MM.1S (cell line): ENCODE data around the gene GRIN3B.

Source experiments
- DNase-seq: peaks from one replicate; pipeline ENCODE4 v3.0.0-alpha.2; 2015
- H2AFZ ChIP-seq: fragments of 300-600 bp; sonication (generic); 2 replicates; pipeline ENCODE4 v1.6.0; 2016; ENCODE audit warnings: antibody characterized with exemption, low read length
- H3F3A ChIP-seq: fragments of 300-600 bp; sonication (generic); 2 replicates; pipeline ENCODE4 v1.6.1; 2016; ENCODE audit warnings: mild to moderate bottlenecking, antibody characterized with exemption, low read length, moderate library complexity, mixed read lengths; ENCODE audit not compliant: insufficient read depth
- H3K27ac ChIP-seq: fragments of 300-600 bp; sonication (generic); 2 replicates; pipeline ENCODE4 v1.5.1; 2016; ENCODE audit warnings: mild to moderate bottlenecking, low read length
- H3K27me3 ChIP-seq: fragments of 300-600 bp; sonication (generic); replicated peaks from 2 replicates; pipeline ENCODE4 v1.6.0; 2016; ENCODE audit warnings: low read length; ENCODE audit not compliant: insufficient read depth
- H3K36me3 ChIP-seq: fragments of 300-600 bp; sonication (generic); replicated peaks from 2 replicates; pipeline ENCODE4 v1.6.1; 2016; ENCODE audit warnings: mild to moderate bottlenecking, low read length, mixed read lengths; ENCODE audit not compliant: insufficient read depth
- H3K4me1 ChIP-seq: fragments of 300-600 bp; sonication (generic); 2 replicates; pipeline ENCODE4 v1.6.1; 2016; ENCODE audit warnings: low read length, mixed read lengths
- H3K4me2 ChIP-seq: fragments of 300-600 bp; sonication (generic); 2 replicates; pipeline ENCODE4 v1.6.0; 2016; ENCODE audit warnings: low read depth, low read length
- H3K4me3 ChIP-seq: fragments of 300-600 bp; sonication (generic); 2 replicates; pipeline ENCODE4 v1.5.1; 2016; ENCODE audit warnings: low read length, mixed read lengths
- H3K79me2 ChIP-seq: fragments of 300-600 bp; sonication (generic); 2 replicates; pipeline ENCODE4 v1.6.1; 2016; ENCODE audit warnings: mixed run types, low read length, mixed read lengths
- H3K9ac ChIP-seq: fragments of 300-600 bp; sonication (generic); 2 replicates; pipeline ENCODE4 v1.6.1; 2016; ENCODE audit warnings: low read length, mixed read lengths
- H3K9me2 ChIP-seq: fragments of 300-600 bp; sonication (generic); replicated peaks from 2 replicates; pipeline ENCODE4 v1.6.1; 2016; ENCODE audit warnings: mild to moderate bottlenecking, low read length, mixed read lengths; ENCODE audit not compliant: insufficient read depth
- H3K9me3 ChIP-seq: fragments of 300-600 bp; sonication (generic); replicated peaks from 2 replicates; pipeline ENCODE4 v1.6.1; 2016; ENCODE audit warnings: mild to moderate bottlenecking, low read length, mixed read lengths; ENCODE audit not compliant: insufficient read depth
- H4K20me1 ChIP-seq: fragments of 300-600 bp; sonication (generic); 2 replicates; pipeline ENCODE4 v1.6.1; 2016; ENCODE audit warnings: mild to moderate bottlenecking, low read length, moderate library complexity, mixed read lengths; ENCODE audit not compliant: insufficient read depth
- CTCF ChIP-seq: fragments of 300-600 bp; sonication (generic); IDR thresholded peaks from 2 replicates; pipeline ENCODE4 v1.5.1; 2016; ENCODE audit warnings: antibody characterized with exemption, low read length, mixed read lengths
- EZH2 ChIP-seq: fragments of 300-600 bp; sonication (generic); optimal IDR thresholded peaks from 2 replicates; pipeline ENCODE3; 2017; ENCODE audit warnings: low read depth, mild to moderate bottlenecking, antibody characterized with exemption, low read length, mixed read lengths
- EZH2phosphoT487 ChIP-seq: fragments of 300-600 bp; sonication (generic); IDR thresholded peaks from 2 replicates; pipeline ENCODE4 v1.6.1; 2018; ENCODE audit warnings: antibody characterized with exemption, low read length

Gene GRIN3B

GRCh38 chr19:1009041-1009980 is 9.1 kb downstream of the GRIN3B start:
- Histone ChIP-seq H3K4me1 (no peaks in the 10 kb centered on the region), H3F3A (no peaks in the 10 kb centered on the region), H3K27ac (no peak overlapping the region), H2AFZ (no peak overlapping the region), H3K4me2 (no peak overlapping the region), H3K9ac (no peak overlapping the region), H4K20me1 (no peaks in the 10 kb centered on the region), H3K9me2 (no peaks in the 10 kb centered on the region), H3K4me3 (no peak overlapping the region), H3K9me3 (no peaks in the 10 kb centered on the region), H3K27me3 (no peaks in the 10 kb centered on the region), H3K79me2 (peaks cover 24% of the 10 kb centered on the region), H3K36me3 (peaks cover 19% of the 10 kb centered on the region)
- TF ChIP-seq EZH2: no peak
- no peak for TF ChIP-seq CTCF
- no peak for TF ChIP-seq EZH2phosphoT487
- no peak for DNase-seq

GRCh38 chr19:1009981-1010538 is 9.8 kb downstream of the GRIN3B start:
- no peak overlapping the region for H3K4me3 ChIP-seq
- H2AFZ ChIP-seq: no peak overlapping the region
- no peaks in the 10 kb centered on the region for H4K20me1 ChIP-seq
- H3K4me2 ChIP-seq: no peak overlapping the region
- no peaks in the 10 kb centered on the region for H3K9me3 ChIP-seq
- H3K4me1 ChIP-seq: 0 out of 2 replicates have a peak, but pooled peaks cover under 1% of the 10 kb centered on the region
- H3K9me2 ChIP-seq: no peaks in the 10 kb centered on the region
- H3K27ac ChIP-seq: no peak overlapping the region
- H3K79me2 ChIP-seq: peaks cover 31% of the 10 kb centered on the region
- TF ChIP-seq CTCF: no peak
- TF ChIP-seq EZH2: no peak
- no peak for TF ChIP-seq EZH2phosphoT487
- no peaks in the 10 kb centered on the region for H3F3A ChIP-seq
- H3K27me3 ChIP-seq: no peaks in the 10 kb centered on the region
- peaks cover 19% of the 10 kb centered on the region for H3K36me3 ChIP-seq
- DNase-seq: no peak
- no peak overlapping the region for H3K9ac ChIP-seq

DNA sequence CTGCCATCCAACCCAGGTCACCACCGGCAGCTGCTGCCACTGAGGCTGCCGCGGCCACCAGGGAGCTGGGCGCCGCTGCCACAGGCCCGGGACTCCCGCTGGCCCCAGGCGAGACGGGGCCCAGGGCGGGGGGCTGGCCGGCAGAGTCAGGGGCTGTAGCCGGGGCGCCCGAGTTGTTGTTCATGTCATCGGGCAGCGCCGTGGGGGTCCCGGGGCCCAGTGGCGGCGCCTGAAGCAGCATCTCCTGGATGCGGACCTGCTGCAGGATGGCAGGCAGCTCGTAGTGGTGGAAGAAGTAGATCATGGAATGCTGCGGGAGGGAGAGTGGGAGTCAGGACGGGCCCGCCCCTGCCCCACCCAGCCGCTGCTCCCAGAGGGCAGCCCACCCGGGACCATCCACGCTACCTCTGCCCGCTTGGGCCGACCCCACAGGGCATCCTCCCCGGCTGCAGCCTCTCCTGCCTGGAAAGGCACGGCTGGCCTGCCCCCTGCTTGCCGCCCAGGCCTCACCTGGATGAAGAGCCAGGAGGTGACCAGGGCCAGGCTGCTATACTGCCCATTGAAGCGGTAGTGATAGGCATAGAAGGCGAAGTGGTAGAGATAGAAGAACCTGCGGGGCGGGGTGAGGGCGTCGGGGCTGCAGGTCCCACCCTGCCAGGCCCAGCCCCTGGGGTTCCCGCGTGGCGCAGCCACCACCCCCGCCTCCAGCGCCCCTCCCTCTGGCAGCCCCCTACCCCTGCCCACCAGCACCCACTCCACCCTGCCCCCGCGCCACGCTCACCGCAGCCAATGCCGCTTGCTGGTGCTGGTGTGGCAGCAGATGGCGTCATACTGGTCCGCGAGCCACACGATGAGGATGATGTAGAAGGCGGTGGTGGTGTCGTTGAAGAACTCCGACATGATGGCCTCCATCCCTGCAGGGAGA is 10.6 kb downstream of the GRIN3B start:
- no peak overlapping the region for H2AFZ ChIP-seq
- H3K9ac ChIP-seq: no peak overlapping the region
- peaks cover 8% of the 10 kb centered on the region for H3K4me1 ChIP-seq
- no peak for DNase-seq
- H3K9me2 ChIP-seq: no peaks in the 10 kb centered on the region
- H3K36me3 ChIP-seq: peaks cover 19% of the 10 kb centered on the region
- no peak overlapping the region for H3K4me3 ChIP-seq
- TF ChIP-seq CTCF (no peak), EZH2phosphoT487 (no peak), EZH2 (no peak)
- no peaks in the 10 kb centered on the region for H4K20me1 ChIP-seq
- H3K27me3 ChIP-seq: no peaks in the 10 kb centered on the region
- no peaks in the 10 kb centered on the region for H3F3A ChIP-seq
- peaks cover 39% of the 10 kb centered on the region for H3K79me2 ChIP-seq
- H3K9me3 ChIP-seq: no peaks in the 10 kb centered on the region
- H3K27ac ChIP-seq: no peak overlapping the region
- H3K4me2 ChIP-seq: no peak overlapping the region
